ENCODE data around the gene TAF7.
"Not testable (repeated sequence)": the region's sequence is repeated elsewhere in the genome, so short reads cannot be mapped to it uniquely, and the experiment has no call there.

TAF7 gene

DNA sequence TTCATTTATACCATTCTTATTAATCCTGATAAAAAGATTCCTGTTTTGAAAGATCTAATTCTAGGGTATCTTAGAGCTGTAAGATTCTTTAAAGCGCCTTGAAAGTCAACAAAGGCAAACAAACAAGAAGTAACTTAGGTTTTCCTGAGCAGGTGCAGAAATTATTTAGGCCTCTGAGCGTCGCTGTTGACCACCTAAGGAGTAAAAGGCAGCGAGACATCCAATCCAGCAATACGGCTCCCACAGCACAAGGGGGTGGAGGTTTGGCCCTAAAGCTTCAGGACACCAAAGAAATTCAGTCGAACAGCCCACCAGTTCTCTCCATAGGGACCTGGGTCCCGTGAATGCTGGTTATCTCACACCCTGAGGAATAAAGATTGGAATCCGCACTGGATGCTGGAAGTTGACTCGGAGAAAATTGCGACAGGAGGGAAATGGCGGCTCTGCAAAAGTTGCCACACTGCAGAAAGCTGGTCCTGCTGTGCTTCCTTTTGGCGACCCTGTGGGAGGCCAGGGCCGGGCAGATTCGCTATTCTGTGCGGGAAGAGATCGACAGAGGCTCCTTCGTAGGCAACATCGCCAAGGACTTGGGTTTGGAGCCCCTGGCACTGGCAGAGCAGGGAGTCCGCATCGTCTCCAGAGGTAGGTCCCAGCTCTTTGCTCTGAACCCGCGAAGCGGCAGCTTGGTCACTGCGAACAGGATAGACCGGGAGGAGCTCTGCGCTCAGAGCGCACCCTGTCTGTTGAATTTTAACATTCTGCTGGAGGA, 18.1 kb upstream of the TAF7 start, which contains the start of gene PCDHGA2:
Gene PCDHGA2 (plus strand): TSS at position 223 of the 769 bp plus-strand sequence.
- FAIRE-seq = no peak

DNA sequence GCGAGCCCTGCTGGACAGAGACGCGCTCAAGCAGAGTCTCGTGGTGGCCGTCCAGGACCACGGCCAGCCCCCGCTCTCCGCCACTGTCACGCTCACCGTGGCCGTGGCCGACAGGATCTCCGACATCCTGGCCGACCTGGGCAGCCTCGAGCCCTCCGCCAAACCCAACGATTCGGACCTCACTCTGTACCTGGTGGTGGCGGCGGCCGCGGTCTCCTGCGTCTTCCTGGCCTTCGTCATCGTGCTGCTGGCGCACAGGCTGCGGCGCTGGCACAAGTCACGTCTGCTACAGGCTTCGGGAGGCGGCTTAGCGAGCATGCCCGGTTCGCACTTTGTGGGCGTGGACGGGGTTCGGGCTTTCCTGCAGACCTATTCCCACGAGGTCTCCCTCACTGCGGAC, 12.0 kb upstream of the TAF7 start:
- not testable (repeated sequence) for FAIRE-seq

GRCh38 chr5:141330299-141331080, 9.9 kb upstream of the TAF7 start, which contains the start of gene PCDHGA1:
Gene PCDHGA1 (plus strand): TSS chr5:141330514.
- no peak for FAIRE-seq

GRCh38 chr5:141328231-141328630, 7.6 kb upstream of the TAF7 start:
- FAIRE-seq = no peak

DNA sequence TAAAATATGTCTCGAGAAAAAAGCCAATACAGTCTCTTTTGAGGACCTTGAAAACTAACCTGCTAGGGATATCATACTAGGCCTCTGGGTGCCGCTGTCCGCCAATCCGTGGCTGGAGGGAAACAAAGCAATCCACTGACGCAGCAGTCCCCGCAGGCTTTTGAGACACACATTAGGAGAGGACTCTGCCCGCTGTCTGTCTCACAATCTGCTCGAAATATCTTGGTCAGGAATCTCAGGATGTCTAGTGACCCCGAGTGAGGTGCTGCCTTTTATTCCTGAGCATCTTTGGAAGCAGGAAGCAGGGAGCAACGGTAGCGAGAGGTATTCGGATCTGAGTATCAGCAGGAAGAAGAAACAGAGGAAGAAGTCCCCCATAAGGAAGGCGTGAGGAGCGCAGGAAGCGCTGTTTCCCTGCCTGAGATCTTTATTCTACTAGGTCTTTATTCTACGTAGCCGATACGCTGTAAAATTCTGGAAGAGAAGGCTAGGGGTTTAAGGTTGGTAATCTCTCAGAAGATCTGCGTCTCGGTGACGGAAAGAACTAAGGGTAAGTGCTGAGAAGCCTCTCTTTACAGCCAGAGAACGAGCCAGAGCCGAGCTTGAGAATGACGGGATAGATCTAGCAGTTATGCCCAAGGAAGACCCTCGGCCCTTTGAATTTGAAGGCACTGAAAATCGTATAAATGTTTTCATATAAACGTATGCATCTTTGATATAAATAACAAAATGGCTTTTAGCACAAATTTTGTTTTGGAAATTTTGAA, 5.7 kb upstream of the TAF7 start:
- no peak for FAIRE-seq

- no peak for FAIRE-seq
These were observed 1.7 kb upstream of the TAF7 start for GRCh38 chr5:141322261-141322660.

GRCh38 chr5:141319699-141320098, 885 bp downstream of the TAF7 start:
- FAIRE-seq = no peak

DNA sequence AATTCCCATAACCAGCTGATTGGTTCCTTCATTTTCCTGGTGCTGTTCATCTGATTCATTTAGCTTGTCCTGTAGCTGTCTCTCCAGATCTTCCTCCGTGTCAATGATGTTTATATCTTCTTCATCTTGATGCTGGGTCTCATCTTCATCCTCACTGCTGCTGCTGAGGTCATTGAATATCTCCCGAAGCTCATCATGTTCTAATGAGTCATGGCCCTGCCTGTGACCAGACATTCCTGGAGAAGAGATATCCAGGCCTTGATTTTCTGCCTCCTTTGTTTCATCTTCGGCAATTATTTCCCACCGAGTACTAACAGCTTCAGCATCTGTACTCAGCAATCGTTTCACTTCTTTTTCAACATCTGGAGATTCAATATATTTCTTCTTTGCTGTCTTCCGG, 1.4 kb downstream of the TAF7 start:
- no peak for FAIRE-seq

- FAIRE-seq = not testable (repeated sequence)
These were observed 3.6 kb downstream of the TAF7 start for GRCh38 chr5:141316963-141317362.

- FAIRE-seq = no peak
These were observed 6.9 kb downstream of the TAF7 start for GRCh38 chr5:141313711-141314110.

GRCh38 chr5:141306630-141307029, 14.0 kb downstream of the TAF7 start:
- FAIRE-seq = no peak

GRCh38 chr5:141303756-141304155, 16.8 kb downstream of the TAF7 start, which contains the start of gene SLC25A2:
Gene SLC25A2 (minus strand): TSS chr5:141304049. CDS start chr5:141303865, 184 bp downstream.
- no peak for FAIRE-seq

DNA sequence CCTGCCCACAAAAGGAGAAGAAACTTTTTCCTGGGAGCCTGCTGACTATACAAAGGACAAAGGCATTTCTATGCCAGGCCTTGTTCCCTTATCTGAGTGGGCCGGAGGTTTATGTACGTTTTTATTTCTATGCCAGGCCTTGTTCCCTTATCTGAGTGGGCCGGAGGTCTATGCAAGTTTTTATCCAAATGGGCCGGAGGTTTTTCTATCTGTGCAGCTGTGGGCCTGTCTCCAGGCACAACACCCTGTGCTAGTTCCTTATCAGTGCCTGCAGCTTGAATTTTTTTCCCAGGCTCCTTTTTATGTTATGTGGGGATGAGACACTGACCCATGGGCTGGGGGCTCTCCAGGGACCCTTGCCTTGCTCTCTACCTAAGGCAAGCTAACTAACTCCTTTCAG, 22.2 kb downstream of the TAF7 start:
- no peak for FAIRE-seq

GRCh38 chr5:141272906-141273305, 47.7 kb downstream of the TAF7 start:
- FAIRE-seq = no peak

DNA sequence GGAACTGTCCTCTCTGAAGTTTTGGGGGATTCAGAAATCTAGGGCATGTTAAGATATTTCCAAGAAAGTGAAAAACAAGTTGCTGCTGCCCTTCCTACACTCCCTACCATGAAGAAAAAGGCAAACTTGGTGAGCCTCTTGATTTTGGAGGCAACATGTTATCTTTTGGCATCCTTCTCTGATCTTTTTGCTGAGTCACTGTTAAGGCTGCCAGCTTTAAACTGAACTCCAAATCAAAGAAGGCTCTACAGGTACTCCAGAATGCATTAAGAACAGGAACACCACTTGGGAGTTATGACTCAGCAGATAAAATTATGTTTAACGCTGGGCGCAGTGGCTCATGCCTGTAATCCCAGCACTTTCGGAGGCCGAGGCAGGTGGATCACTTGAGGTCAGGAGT, 51.4 kb downstream of the TAF7 start:
- no peak for FAIRE-seq
